ENCODE results near the gene IL17A.

- TF ChIP-seq CTCF (IDR thresholded peaks at IDR 0.05) (no peak), POLR2A (IDR thresholded peaks at IDR 0.05) (no peak)
Observed at GRCh38 chr6:52190409-52190808, 4.2 kb downstream of the IL17A start.
